CD4-positive, alpha-beta memory T cell (primary cell): Measurements from ENCODE around the gene C15orf40. TPM values are rescaled to one million over a fixed set of nuclear protein-coding genes. Genes with fewer than 3 reads are reported as not detected.

Source experiments
- CTCF ChIA-PET: fragments of 350-600 bp; sonication (Branson Sonifier 250); formaldehyde crosslinking; loops from one replicate; lab custom pipeline; 2021; ENCODE audit warnings: inconsistent platforms; ENCODE audit not compliant: partially characterized antibody; lab: Charles Lee
- POLR2A ChIA-PET: fragments of 350-600 bp; sonication (Branson Sonifier 250); formaldehyde crosslinking; loops from one replicate; lab custom pipeline; 2021; ENCODE audit not compliant: partially characterized antibody; lab: Charles Lee
- DNase-seq, 5 donors: peaks; one replicate each; pipeline versions ENCODE4 v3.0.0 to v3.0.0-alpha.2; 2020 to 2022; ENCODE audit warnings: mixed read lengths in 1 of 5
- H3K27ac ChIP-seq: one replicate; pipeline ENCODE4 v1.7.0; 2013; ENCODE audit warnings: low read depth, low read length
- H3K27me3 ChIP-seq: 2 replicates; pipeline ENCODE4 v1.7.0; 2013; ENCODE audit warnings: mild to moderate bottlenecking, low read length, moderate library complexity; ENCODE audit not compliant: insufficient read depth
- H3K36me3 ChIP-seq: 2 replicates; pipeline ENCODE4 v1.7.0; 2013; ENCODE audit warnings: mild to moderate bottlenecking, low read length, moderate library complexity; ENCODE audit not compliant: insufficient read depth
- H3K4me1 ChIP-seq: 2 replicates; pipeline ENCODE4 v1.7.0; 2013; ENCODE audit warnings: mild to moderate bottlenecking, low read length, moderate library complexity; ENCODE audit not compliant: insufficient read depth
- H3K4me3 ChIP-seq, 2 donors: one replicate each; pipeline ENCODE4 v1.7.0; 2013; ENCODE audit warnings: low read length in 2 of 2, mild to moderate bottlenecking in 1 of 2
- H3K9me3 ChIP-seq, 2 donors: one replicate each; pipeline ENCODE4 v1.7.0; 2013; ENCODE audit warnings: low read length in 2 of 2, control low read depth in 1 of 2; ENCODE audit not compliant: control insufficient read depth in 1 of 2
- H3K27ac Mint-ChIP-seq, 7 donors: one replicate each; pipeline ENCODE4 v1.8.0; 2020 to 2021; ENCODE audit warnings: mixed read lengths in 7 of 7, mild to moderate bottlenecking in 6 of 7, inconsistent platforms in 3 of 7, moderate library complexity in 3 of 7
- H3K27me3 Mint-ChIP-seq, 2 donors: one replicate each; pipeline ENCODE4 v1.8.0; 2020 to 2021; ENCODE audit warnings: mixed read lengths in 2 of 2
- H3K36me3 Mint-ChIP-seq, 2 donors: one replicate each; pipeline ENCODE4 v1.8.0; 2020 to 2021; ENCODE audit warnings: mixed read lengths in 2 of 2, inconsistent platforms in 1 of 2, mild to moderate bottlenecking in 1 of 2
- H3K4me1 Mint-ChIP-seq, 4 donors: one replicate each; pipeline ENCODE4 v1.8.0; 2020 to 2021; ENCODE audit warnings: mixed read lengths in 4 of 4, mild to moderate bottlenecking in 1 of 4
- H3K4me3 Mint-ChIP-seq, 8 donors: one replicate each; pipeline ENCODE4 v1.8.0; 2020 to 2021; ENCODE audit warnings: mixed read lengths in 8 of 8, mild to moderate bottlenecking in 7 of 8, moderate library complexity in 6 of 8, inconsistent platforms in 3 of 8
- H3K9me3 Mint-ChIP-seq, 8 donors: one replicate each; pipeline ENCODE4 v1.8.0; 2020 to 2021; ENCODE audit warnings: mixed read lengths in 8 of 8, mild to moderate bottlenecking in 5 of 8, inconsistent platforms in 3 of 8, moderate library complexity in 1 of 8
- intact Hi-C: fragments of 100-400 bp; cut with micrococcal nuclease; formaldehyde crosslinking; loops from one replicate; pipeline ENCODE4 v1.15.1; 2023
- polyA plus RNA-seq, 2 donors: library from polyadenylated mRNA; unstranded; fragments of 300-500 nt; fragmentation: Illumina TruSeq; gene quantifications; one replicate each; pipeline ENCODE4 v1.2.3, GENCODE V29; 2021
- total RNA-seq, 2 experiments: library from RNA; stranded (reverse); gene quantifications; one replicate each; pipeline ENCODE4 v1.2.3, GENCODE V29; 2021

The C15orf40 gene
- total and polyA plus RNA-seq, 4 experiments from 2014 or later: 47.0 to 61.0 (median 49.8) TPM

DNA sequence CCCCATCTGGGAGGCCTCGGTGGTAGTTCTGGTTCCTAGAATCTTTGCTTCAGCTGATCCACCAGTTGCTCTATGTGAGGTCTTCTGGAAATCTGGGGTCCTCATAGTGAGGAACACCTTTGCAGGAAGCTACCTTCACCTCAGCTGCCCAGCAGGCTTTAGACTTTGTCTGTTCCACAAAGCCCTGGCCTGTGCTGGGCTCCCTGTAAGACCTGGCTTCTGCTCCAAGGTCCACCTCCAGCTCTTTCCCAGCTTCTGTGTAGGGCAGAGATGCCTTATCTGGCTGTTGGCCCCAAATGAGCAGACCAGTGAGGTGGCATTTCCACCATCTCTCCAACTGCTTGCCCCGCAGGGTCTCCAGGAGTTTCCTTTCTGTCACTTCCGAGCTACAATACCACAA, 50.7 kb downstream of the C15orf40 start:
- intact Hi-C loops: no loop called here

DNA sequence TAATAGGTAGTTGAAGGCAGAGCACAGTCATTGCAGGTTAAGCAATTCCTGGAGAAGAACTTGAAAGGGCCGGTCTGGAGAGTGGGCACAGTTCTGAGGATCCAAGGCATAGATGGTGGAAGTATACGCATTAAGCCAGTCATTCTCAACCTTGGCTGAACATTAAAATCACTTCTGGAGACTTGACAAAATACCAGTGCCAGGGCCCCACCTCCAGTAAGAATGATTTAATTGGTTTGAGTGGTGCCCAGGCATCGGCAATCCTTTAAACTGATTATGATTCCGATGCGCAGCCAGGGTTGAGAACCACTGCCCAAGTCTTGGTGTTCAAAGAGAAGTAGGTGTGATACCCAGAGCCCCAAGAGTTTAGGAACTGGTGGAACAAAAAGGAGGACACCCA, 52.0 kb downstream of the C15orf40 start:
- H3K27ac Mint-ChIP-seq: no peak overlapping the region
- ChIA-PET CTCF (no interaction called here), POLR2A (no interaction called here)
- H3K36me3 Mint-ChIP-seq: no peaks in the 10 kb centered on the region
- Histone ChIP-seq H3K9me3 (no peaks in the 10 kb centered on the region), H3K36me3 (no peaks in the 10 kb centered on the region), H3K27ac (no peak overlapping the region), H3K27me3 (no peaks in the 10 kb centered on the region), H3K4me3 (no peak overlapping the region), H3K4me1 (no peaks in the 10 kb centered on the region)
- peaks cover 0 to under 1% of the 10 kb centered on the region in 2 donors for H3K27me3 Mint-ChIP-seq
- no peak overlapping the region for H3K4me3 Mint-ChIP-seq
- no peaks in the 10 kb centered on the region for H3K9me3 Mint-ChIP-seq
- intact Hi-C loops: no loop called here
- DNase-seq: no peak
- H3K4me1 Mint-ChIP-seq: no peaks in the 10 kb centered on the region

More for the DNA sequence above, 50.7 kb downstream of the C15orf40 start:
- ChIA-PET CTCF (no interaction called here), POLR2A (interaction anchor here (0.7 kb wide), 1 partner anchor 25 kb away, joined by 3 read pairs; the partner anchor contains the start of gene RAMAC)
- H3K36me3 ChIP-seq: no peaks in the 10 kb centered on the region
- no peak overlapping the region for H3K27ac Mint-ChIP-seq
- H3K9me3 Mint-ChIP-seq: no peaks in the 10 kb centered on the region
- DNase-seq: no peak
- H3K4me1 ChIP-seq: no peaks in the 10 kb centered on the region
- H3K9me3 ChIP-seq: no peaks in the 10 kb centered on the region
- H3K4me1 Mint-ChIP-seq: no peaks in the 10 kb centered on the region
- H3K4me3 ChIP-seq: no peak overlapping the region
- no peaks in the 10 kb centered on the region for H3K27me3 ChIP-seq
- no peak overlapping the region for H3K27ac ChIP-seq
- no peak overlapping the region for H3K4me3 Mint-ChIP-seq
- no peaks in the 10 kb centered on the region for H3K27me3 Mint-ChIP-seq
- no peaks in the 10 kb centered on the region for H3K36me3 Mint-ChIP-seq

DNA sequence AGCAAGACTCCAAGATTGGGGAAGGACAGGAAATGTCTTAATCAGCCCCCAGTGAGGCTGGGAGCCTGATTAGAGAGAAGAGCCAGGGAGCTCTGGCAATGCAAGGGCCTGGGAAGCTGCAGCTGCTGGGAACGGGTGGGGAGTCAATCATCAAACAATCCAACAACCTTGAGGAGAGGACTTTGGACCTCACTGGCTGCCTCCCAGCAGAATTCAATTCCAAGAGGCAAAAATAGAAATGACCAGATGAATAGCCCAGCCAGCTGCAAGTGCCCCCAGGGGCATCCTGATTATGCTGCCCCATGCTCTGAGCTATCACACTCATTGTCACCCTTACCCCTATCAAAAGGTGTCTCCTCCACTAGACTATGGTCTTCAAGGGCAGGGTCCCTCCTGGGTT, 52.8 kb downstream of the C15orf40 start:
- Mint-ChIP-seq H3K27ac (no peak overlapping the region), H3K27me3 (peaks cover 0 to 1% of the 10 kb centered on the region in 2 donors), H3K36me3 (no peaks in the 10 kb centered on the region), H3K9me3 (no peaks in the 10 kb centered on the region), H3K4me1 (no peaks in the 10 kb centered on the region), H3K4me3 (no peak overlapping the region)
- intact Hi-C loops: no loop called here
- H3K4me1 ChIP-seq: no peaks in the 10 kb centered on the region
- ChIA-PET CTCF (no interaction called here), POLR2A (no interaction called here)
- H3K9me3 ChIP-seq: no peaks in the 10 kb centered on the region
- H3K27ac ChIP-seq: no peak overlapping the region
- H3K36me3 ChIP-seq: no peaks in the 10 kb centered on the region
- no peak for DNase-seq
- H3K4me3 ChIP-seq: no peak overlapping the region
- no peaks in the 10 kb centered on the region for H3K27me3 ChIP-seq

DNA sequence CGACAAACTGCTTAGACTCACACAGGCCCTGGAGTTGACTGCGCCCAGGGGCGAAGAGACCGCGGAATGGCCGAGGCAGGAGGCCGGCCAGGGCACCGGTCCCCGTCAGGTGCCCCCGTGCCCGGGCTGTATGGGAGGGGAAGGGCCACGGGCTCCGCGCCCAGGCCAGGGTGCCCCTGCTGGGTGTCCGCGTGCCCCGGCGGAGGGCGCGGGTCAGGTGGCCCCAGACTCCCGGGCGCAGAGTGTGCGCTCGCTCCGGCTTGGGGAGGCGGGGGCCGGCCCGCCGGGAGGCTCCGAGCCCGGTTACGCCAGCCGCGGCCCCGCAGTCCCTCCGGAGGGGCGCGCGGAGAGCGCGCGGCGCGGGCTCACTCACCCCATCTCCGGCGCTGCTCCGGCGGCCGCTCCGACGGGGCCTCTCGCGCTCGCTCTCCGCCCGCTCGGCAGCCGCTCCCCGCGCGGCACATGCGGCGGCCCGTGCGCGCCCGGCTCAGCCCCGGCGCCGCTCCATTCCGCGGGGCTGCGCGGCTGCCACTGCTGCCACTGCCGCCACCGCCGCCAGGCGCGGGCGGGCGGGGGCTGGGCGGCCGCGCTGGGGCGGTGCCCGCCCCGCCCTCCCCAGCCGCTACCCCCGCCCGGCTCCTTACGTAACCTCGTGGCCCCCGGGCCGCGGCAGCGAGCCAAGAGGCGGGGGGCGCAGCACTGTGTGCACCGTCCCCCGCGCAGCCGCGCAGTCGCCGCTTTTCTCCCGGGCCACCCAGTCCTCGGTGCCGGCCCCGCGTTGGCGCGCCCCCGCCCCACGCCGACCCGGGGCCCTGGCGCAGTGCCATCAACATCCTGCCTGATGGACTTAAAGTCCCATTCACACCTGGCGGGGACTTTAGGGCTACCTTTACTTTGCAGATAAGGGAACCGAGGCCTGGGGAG, 59.0 kb downstream of the C15orf40 start, which contains the start of gene HOMER2:
HOMER2 (minus strand) TSS at position 563 of the 924 bp plus-strand sequence; CDS start at position 378, 185 bp downstream.
- intact Hi-C loops: no loop called here
- Mint-ChIP-seq H3K27me3 (peaks cover 3 to 8% of the 10 kb centered on the region in 2 donors), H3K4me1 (peaks cover 0 to 5% (median 1%) of the 10 kb centered on the region in 4 donors), H3K36me3 (no peaks in the 10 kb centered on the region), H3K4me3 (peak within 1 kb of the TSS; percentile 68 to 84 (median 77)), H3K9me3 (no peaks in the 10 kb centered on the region), H3K27ac (no peak within 1 kb of the TSS)
- Histone ChIP-seq H3K27me3 (peaks cover 17% of the 10 kb centered on the region), H3K36me3 (no peaks in the 10 kb centered on the region), H3K9me3 (no peaks in the 10 kb centered on the region), H3K4me1 (peaks cover 5% of the 10 kb centered on the region), H3K4me3 (no peak within 1 kb of the TSS), H3K27ac (no peak within 1 kb of the TSS)
- DNase-seq: no peak
- POLR2A ChIA-PET: no interaction called here
- CTCF ChIA-PET: no interaction called here

DNA sequence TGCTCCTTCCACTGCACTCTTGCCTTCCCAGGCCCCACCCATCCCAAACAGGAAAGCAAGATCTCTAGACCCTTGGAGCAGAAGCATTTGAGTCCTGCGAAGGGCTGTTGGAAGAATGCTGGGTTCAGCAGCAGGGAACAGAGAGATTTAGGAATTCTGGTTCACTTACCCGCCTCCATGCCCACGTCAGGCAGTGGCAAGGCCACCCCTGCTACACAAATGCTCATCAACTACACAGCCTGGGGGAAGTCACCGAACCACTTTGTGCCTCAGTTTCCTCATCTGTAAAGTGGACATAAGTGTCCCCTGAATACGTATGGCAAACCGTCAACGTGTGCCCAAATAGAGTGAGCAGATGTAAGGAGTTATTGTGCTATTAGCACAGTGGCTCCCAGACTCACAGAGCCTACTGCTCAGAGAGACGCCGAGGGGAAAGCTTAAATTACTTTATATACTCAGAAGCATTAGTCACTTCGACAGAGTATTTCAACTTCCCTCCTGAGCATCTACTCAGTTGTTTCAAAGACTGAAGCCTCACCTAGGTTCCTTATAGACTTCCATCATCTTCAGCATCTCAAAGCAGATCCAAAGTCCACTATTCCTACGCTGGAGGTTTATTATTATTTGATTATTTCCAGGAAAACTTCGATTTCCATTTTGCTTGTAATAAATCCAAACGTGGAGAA, 59.8 kb downstream of the C15orf40 start:
- DNase-seq: no peak
- Histone ChIP-seq H3K9me3 (no peaks in the 10 kb centered on the region), H3K36me3 (no peaks in the 10 kb centered on the region), H3K4me1 (peaks cover 5% of the 10 kb centered on the region), H3K4me3 (no peak overlapping the region), H3K27me3 (peaks cover 17% of the 10 kb centered on the region), H3K27ac (no peak overlapping the region)
- ChIA-PET CTCF (no interaction called here), POLR2A (no interaction called here)
- H3K4me3 Mint-ChIP-seq: peak overlapping the region; percentile 66 to 84 (median 75)
- H3K27ac Mint-ChIP-seq: no peak overlapping the region
- intact Hi-C loops: no loop called here
- H3K4me1 Mint-ChIP-seq: peaks cover 0 to 5% (median 1%) of the 10 kb centered on the region in 4 donors
- H3K9me3 Mint-ChIP-seq: no peaks in the 10 kb centered on the region
- peaks cover 5 to 8% of the 10 kb centered on the region in 2 donors for H3K27me3 Mint-ChIP-seq
- no peaks in the 10 kb centered on the region for H3K36me3 Mint-ChIP-seq

DNA sequence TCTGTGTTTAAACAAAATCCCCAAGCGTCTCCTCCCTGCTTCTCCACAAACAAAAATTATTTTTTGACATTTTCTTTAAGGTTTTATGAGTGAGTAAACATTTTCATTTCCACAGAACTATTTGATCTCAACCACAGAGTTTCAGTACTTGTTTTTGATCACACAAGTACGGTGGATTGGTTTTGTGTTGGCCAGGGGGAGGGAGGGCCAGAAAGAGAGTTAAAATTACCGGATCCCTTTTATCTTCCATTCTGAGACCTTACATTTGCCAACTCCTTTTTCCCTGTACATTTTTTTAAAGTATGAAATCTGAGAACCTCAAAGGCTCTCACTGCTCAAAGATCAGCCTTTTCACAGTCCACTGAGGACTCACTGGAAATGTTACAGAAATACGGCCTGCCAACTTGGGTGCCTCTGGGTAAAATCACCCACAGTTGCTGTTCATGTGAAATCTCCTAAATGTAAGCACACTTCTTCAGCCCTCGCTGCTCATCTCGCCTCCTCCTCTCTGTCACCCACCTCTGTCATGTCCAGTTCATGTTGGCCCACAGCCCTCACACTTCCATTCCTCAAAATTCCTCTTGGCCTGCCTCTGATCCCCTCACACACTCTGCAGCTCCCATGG, 60.6 kb downstream of the C15orf40 start:
- peaks cover 0 to 5% (median 1%) of the 10 kb centered on the region in 4 donors for H3K4me1 Mint-ChIP-seq
- no peaks in the 10 kb centered on the region for H3K36me3 Mint-ChIP-seq
- DNase-seq: no peak
- Histone ChIP-seq H3K27ac (no peak overlapping the region), H3K9me3 (no peaks in the 10 kb centered on the region), H3K4me3 (no peak overlapping the region), H3K36me3 (no peaks in the 10 kb centered on the region), H3K27me3 (peaks cover 17% of the 10 kb centered on the region), H3K4me1 (peaks cover 5% of the 10 kb centered on the region)
- H3K27me3 Mint-ChIP-seq: peaks cover 8 to 9% of the 10 kb centered on the region in 2 donors
- peaks cover 0 to 2% (median 0%) of the 10 kb centered on the region in 8 donors for H3K9me3 Mint-ChIP-seq
- CTCF ChIA-PET: no interaction called here
- H3K27ac Mint-ChIP-seq: no peak overlapping the region
- intact Hi-C loops: no loop called here
- H3K4me3 Mint-ChIP-seq: no peak overlapping the region
- POLR2A ChIA-PET: no interaction called here

DNA sequence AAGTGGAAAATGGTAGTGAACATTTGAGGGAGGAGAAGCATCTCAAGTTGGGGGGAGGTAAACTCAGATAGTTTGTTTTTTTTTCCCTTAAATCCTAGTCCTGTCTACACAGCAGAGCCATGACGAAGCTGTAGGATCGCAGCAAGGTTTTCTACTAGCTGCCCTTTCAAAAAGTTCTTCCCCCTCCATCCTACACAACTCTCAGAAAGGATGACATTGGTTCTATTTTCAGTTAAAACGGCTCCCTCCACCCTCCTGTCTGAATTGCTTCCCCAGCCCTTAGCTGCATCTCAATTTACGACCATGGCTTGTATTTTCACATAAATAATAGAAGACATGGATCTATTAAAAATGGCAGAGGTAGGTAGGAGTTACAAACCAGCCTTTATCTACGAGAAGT, 61.1 kb downstream of the C15orf40 start:
- H3K9me3 Mint-ChIP-seq: peaks cover 0 to 2% (median 0%) of the 10 kb centered on the region in 8 donors
- peaks cover 17% of the 10 kb centered on the region for H3K27me3 ChIP-seq
- H3K4me1 ChIP-seq: peaks cover 5% of the 10 kb centered on the region
- H3K36me3 ChIP-seq: no peaks in the 10 kb centered on the region
- H3K4me1 Mint-ChIP-seq: peaks cover 0 to 5% (median 1%) of the 10 kb centered on the region in 4 donors
- DNase-seq: no peak
- H3K27ac Mint-ChIP-seq: no peak overlapping the region
- H3K9me3 ChIP-seq: no peaks in the 10 kb centered on the region
- H3K27me3 Mint-ChIP-seq: peaks cover 8 to 9% of the 10 kb centered on the region in 2 donors
- H3K4me3 Mint-ChIP-seq: no peak overlapping the region
- ChIA-PET CTCF (no interaction called here), POLR2A (interaction anchor here (0.6 kb wide), 1 partner anchor 9 kb away, joined by 5 read pairs; no protein-coding TSS in a partner anchor)
- H3K36me3 Mint-ChIP-seq: no peaks in the 10 kb centered on the region
- no peak overlapping the region for H3K27ac ChIP-seq
- intact Hi-C loops: no loop called here
- no peak overlapping the region for H3K4me3 ChIP-seq
